GM19043 (cell line): ENCODE measurements around the gene FSHB.
"Not testable (repeated sequence)": the region's sequence is repeated elsewhere in the genome, so short reads cannot be mapped to it uniquely, and the experiment has no call there.

ENCODE experiments used
- ATAC-seq: cut with Tn5 transposase; IDR thresholded peaks from one replicate; pipeline ENCODE4 v1.9.1; 2021; ENCODE audit warnings: low read depth; ENCODE audit not compliant: unreplicated experiment

FSHB gene

DNA sequence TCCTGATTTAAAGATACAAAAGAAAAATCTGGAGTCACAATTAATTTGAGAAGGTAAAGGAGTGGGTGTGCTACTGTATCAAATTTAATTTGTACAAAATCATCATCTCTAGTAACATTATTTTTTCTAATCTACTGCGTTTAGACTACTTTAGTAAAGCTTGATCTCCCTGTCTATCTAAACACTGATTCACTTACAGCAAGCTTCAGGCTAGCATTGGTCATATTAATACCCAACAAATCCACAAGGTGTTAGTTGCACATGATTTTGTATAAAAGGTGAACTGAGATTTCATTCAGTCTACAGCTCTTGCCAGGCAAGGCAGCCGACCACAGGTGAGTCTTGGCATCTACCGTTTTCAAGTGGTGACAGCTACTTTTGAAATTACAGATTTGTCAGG, at the start of gene FSHB:
Gene FSHB, plus strand, starts transcription at position 301 of the 400 bp plus-strand sequence. CDS start 889 bp downstream, outside the sequence.
- ATAC-seq: no peak

DNA sequence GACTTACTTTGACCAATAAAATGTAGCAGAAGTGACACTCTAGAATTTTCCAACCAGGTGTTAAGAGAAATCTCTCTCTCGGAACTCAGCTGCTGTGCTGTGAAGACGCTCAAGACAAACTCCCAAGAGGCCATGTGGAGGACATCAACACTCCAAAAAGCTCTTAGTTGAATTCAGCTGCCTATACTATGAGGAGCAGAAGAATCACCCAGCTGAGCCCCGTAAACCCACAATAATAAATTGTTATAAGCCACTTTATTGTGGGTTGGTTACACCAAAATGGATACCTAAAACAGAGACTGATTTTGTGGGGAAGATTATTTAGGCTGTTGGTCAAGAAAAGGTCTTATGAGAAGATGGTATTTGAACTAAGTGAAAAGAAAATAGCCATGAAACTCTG, 44.1 kb upstream of the FSHB start:
- no peak for ATAC-seq

DNA sequence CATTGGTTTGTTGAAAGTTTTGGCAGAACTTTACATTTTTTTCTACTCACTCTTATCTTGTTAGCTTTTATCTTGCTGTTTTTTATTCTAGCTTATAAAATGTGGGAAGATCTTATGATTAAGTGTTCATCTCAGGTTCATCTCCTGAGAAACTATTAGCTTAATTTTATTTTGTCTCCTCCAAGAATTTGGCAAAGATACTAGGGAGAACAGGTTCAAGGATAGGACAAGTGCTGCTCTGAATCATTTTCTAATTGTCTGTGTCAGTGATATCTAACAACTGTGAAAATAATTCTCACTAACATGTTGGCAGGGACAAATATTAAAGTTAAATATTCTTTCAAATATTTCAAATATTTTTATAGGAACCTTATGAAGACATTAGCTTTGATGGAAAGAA, 38.2 kb upstream of the FSHB start:
- ATAC-seq: no peak

DNA sequence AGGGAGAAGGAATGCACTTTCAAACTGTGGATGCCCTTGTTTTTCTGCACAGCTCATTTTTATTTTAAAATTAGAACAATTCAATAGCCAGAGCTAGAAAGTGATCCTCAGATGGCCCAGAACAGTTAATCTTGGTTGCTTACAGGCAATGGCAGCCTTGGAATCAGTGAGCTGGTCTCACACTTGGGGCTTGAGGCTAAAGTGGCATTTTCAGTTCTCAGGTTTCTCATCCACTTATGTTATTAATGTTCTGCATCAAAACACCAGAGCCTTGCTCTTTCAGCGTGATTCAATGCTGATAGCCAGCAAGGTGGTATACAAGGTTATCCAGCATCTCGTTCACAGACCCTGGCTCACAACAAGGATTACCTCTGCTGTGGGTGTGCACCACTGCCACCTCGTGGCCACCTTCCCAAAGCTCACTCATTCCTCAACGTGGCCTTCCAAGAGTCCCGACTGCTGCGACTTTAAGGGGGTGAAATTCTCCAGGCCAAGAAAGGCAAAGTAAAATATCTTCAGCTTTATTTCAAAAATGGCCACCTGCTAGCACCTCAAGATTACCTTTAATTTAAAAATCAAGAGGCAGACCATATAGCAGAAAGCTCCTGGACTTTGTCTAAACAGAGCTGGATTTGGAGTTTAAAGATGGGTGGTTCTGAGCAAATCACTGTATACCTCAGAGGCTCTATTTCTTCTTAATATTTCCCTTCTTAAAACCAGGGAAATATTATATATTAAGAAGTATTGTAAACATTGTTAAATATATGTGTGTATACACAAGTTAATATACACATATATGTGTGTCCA, 34.2 kb upstream of the FSHB start:
- peak; percentile 93 for ATAC-seq

DNA sequence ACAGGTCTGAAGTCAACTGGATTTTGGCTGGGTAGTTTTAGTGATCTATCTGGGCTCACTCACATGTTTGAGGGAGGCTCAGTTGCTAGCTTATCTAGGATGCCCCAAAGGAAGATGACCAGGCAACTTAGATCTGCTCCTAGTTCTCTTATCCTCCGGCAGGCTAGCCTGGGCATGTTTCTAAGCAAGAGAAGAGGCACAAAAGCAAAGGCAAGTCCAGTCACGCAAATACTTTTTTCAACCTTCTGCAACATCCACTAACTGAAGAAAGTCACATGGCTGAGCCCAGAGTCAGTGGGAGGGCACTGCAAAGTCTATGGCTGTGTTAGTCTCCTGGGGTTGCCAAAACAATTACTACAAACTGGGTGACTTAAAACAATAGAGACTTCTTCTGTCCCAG, 32.9 kb upstream of the FSHB start:
- ATAC-seq: no peak

DNA sequence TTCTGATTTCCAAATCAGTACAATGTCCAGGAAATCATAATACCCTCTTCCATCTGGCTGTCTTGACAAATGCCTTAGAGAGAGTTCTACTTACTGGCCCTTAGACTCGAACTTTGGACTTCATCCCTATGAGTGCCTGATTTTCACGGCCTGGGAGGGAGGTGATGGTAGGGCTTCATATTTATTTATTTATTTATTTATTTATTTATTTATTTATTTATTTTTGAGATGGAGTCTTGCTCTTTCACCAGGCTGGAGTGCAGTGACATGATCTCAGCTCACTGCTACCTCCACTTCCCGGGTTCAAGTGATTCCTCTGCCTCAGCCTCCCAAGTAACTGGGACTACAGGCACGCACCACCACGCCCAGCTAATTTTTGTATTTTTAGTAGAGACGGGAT, 27.8 kb upstream of the FSHB start:
- not testable (repeated sequence) for ATAC-seq

DNA sequence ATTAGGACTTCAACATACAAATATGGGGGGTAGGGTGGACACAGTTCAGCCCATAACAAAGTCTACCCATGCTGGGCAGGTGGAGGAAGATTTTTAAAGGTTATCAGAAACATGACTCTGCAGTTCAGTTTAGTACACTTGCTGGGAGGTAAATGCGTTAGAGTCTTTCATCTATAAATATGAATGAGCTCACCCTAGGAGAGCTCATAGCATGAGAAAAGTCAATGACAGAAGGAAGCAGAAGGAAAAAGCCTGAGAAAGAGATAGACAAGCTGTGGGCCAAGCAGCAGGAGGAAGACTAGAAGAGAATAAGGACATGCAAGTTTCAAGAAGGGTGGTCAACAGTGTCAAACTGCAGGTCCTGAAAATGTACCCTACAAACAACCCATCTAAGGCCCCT, 27.0 kb upstream of the FSHB start:
- no peak for ATAC-seq

DNA sequence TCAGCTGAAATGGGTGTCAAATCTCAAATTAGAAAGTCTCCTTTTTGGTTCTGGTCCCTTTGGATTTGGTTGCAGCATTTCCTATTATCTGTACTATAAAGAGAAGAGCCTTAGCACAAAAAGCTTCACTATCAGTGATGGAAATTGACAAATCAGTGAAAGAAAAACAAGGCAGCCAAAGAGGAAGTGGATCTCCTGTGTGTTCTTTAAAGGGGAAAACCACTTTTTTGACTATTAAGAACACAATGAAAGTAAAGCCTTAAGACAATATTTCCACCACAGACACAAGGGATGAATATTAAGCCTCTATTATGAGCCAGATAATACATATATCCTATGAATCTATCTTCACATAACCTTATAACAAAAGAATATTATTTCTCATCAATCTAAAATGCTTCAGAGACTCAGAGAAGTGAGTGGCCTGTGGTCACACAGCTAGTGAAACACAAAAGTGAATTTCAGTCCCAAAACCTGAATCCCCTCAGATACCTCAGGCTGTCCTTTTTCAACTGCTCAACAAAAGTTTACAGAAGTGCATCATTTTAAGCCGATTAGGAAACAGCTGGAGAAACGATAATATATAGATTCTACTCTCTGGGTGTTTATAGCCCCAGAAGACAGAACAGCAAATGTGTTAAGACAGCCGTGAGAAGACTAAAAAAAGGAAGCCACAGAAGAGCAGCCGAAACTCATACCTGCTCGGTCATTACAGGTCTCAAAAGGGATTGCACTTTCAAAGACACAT, 24.4 kb upstream of the FSHB start:
- peak; percentile 87 for ATAC-seq

DNA sequence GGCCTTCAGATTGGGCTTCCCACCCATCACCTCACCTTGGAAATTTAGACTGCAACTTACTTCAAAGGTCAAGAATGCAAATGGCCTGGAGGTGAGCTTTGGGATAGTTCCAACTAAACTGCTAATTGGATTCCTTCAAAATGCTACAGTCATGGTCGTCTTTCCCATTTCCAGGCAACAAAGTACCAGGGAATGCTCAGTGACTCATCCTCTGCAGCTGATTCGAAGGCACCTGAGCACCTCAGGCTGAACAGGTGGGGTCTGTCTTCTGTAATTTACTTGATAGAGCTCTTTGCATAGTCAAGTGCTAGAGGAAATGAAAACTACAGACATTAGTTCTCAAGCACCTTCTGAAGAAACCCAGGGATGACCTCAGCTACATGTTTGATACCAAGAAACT, 20.5 kb upstream of the FSHB start:
- ATAC-seq: no peak

DNA sequence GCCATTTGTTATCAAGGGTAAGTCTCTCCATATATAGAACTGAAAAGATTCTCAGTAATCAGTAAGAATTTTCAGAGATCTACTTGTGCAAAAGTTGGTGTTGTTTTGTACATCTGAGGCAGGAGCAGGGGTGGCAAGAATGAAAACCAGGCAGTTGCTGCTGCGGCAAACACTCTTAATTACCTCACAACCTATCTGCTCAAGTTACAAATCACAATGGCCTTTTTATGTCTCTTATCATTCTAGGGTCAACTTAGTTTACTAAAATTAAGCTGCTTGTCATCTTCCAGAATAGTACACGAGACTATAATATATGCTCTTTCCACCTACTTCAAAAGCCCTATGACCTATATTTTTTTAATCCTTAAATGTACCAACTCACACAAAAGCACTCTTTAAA, 14.3 kb upstream of the FSHB start:
- ATAC-seq: no peak

DNA sequence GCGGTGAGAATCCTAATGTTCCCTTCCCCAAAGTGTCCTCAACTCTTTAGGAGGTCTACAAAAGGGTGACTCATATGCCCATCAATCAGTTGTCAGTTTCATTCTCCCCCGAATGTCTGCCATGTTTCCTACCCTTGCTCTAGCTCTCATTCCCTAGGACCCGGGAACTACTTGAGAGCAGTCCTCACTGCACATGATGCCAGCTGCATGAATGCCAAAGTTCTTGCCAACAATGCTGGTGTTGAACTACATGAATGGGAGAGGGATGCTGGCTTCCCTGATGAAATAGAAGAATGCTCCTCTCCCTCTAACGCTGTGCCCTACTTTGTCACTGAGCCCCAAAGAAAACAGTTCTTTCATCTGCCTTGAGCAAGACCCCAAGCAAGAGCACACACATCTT, 12.5 kb upstream of the FSHB start:
- ATAC-seq: no peak

DNA sequence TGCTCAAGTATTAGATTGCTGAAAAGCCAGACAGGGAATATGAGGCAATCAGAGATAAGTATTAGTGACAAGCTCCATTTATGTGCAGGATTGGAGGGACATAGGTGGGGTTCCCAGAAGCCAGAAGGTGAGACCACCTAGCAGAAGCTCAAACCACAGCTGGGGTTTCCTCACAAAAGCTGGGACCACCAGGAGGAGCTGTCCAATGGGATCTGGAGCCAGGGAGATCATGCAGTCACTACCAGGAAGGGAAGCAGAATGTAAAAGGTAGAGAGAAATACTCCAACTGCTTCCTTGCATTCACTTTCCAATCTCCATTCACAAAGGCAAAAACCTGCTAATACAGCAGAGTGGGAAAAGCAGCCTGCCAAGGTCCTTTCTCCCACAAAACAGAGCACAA, 5.2 kb upstream of the FSHB start:
- no peak for ATAC-seq

DNA sequence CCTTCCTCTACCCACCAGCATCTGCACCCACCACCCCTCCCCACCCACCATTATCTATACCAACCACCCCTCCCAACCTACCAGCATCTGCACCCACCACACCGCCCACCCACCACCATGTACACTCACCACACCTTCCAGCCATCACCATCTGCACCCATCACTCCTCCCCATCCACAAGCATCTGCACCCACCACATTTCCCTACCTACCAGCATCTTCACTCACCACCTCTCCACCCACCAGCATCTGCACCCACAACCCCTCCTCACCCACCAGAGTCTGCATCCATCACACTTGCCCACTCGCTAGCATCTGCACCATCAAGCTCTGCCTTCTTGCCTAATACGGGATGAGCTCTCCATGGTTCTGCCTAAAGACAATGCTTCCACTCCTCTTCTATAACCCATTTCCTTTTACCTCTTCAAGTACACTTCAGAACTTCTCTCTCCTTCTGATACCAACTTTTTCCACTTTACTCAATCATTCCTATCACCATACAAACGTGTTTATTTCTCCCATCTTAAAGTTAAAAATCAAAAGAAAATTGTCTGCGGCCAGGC, 2.4 kb upstream of the FSHB start:
- ATAC-seq: no peak

DNA sequence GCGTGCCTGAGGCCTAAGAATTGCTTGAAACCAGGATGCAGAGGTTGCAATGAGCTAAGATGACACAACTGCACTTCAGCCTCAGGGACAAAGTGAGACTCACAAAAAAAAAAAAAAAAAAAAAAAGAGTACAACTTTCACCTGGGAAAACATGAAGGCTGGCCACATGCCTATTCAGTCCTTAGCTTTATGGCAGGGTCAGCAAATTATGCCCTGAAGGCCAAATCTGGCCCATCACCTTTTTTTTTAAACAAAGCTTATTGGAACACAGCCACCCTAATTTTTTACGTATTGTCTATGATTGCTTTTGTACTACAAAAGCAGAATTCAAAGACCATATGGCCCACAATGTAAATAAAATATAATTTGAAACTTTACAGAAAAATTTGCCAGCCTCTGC, 8.2 kb downstream of the FSHB start:
- no peak for ATAC-seq

DNA sequence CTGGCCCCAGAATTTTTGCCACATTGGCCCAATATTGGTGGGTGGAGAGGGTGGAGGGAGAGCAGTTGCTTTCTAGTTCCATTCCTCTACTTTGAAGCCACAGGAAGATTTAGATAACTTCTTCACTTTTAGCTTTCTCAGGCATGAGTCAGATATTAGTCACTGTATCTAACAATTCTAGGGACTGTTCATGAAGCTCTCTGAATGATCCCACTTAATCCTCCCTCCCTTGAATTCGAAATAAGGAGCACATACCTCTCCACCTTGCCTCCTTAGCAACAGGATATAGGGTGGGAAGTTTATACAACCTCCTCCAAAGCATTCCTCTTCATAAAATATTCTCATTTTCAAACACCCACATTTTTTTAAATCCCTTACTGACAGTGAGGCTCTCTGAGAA, 13.5 kb downstream of the FSHB start:
- ATAC-seq: no peak

DNA sequence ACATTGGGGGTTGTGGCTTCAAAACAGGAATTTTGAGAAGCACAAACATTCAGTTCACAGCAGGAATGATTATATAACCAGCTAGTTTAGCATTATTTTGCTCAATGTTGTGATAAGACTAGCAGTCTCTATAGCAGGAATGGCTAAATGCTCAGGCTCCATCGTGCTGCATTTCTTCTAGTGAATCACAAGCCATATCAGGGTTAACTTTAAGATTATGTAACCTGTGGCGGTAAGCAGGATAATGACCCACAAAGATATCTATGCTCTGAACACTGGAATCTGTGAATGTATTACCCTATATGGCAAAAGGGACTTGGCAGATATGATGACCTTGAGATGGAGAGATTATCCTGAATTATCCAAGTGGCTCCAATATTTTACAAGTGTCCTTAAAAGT, 14.8 kb downstream of the FSHB start:
- no peak for ATAC-seq

DNA sequence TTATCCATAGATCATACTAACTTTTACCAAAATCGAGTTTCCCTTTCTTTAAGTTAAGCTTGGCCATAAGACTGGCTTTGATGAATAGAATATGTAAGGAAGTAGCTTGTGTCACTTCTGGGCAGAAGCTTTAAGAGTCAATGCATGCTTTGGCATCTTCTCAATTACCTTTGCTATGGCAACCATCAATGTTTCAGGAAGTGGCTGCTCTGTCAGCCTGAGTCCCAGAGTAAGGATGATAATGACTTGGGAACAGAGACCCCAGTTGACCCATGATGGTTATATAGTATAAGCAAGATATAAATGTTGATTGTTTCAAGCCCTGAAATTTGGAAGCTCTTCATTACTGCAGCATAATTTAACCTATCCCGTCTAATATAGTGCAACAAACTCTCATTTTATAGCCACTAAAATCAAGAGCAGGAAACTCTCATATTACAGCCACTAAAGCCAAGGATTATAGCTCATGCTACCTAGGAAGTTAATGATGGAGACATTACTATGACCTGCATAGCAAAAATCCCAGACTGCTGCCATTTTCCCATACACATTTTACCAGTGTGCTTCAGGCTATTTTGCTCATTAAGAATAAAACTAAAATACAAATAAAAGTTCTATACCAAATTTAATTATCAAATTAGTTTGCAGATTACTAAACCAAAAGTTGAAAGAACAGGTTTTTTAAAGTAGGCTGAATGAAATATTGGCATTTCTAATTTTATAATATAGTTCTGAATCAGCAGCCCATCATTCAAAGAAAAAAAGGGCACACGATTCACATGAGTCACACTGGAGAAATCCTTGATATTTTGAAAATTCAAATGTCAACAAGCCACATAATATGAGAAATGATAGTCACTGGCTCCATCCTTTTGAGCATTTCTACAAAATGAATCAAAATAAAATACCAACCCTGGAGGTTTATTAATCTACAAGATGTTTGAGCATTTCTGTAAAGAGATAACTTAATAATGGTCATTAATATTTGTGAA, 23.8 kb downstream of the FSHB start:
- ATAC-seq: no peak

DNA sequence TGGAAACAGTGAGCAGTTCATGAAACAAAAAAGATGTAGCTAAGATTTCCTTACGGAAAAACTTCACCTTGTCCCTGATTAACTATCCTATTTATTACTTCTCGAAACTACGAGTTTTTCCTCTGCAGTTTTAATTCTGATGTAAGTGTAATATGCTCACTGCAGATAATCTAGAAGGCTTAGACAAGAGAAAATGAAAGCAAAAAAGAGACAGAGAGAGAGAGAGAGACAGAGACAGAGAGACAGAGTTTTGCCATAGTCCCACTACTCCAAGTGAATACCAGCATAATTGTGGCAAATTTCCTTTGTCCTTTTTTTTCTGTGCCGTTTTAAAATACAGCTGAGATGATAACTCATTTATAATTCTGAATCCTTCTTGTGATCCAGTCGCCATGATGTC, 24.8 kb downstream of the FSHB start:
- ATAC-seq: no peak

DNA sequence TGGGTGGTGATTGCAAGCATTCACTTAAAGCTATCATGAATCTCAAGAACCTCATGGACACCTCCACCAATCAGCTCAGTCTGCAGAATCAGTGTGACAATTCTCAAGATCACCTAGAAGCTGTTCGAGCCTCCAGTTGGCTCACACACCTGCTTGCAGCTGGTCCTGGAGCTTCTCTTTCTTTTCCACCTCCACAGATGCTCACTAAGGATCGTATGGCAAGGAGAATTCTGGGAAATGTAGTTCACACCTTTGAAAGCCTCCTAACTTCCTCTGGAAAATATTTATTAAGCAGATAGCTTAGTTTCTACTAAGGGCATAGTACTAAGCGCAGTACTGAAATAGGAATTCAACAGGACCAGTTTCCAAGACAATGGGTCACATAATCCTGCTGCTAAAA, 26.2 kb downstream of the FSHB start:
- ATAC-seq: no peak

DNA sequence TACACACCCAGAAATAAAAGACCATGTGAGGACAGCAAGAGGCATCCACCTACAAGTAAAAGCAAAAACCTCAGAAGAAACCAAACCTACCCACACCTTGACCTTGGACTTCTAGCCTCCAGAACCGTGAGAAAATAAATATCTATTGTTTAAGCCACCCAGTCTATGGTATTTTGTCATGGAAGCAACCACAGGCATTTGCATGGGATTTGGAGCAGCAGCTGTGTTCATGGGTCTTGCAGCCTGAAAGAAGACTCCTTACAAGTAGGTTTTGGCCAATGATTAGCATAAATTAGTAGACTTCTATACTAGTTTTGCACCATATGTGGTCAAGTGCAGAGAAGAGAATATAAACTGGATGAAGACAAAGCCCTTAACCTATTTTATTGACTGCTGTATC, 27.9 kb downstream of the FSHB start:
- no peak for ATAC-seq

DNA sequence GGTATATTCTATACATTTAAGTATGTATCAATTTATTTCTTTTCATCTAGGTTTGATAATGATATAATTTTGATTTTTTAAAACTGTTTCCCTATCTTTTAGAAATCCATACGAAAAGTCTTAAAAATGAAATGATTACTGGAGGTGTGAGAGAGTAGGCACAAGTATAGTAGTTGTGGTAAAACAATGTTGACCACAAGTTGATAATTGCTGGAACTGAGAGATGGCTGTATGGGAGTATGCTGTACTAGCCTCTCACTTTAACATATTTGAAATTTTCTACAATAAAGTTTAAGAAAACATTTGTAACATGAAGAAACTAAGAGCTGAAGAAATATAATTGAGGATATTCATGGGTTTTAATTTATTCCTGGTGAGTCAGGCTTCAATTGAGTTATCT, 30.0 kb downstream of the FSHB start:
- peak; percentile 91 for ATAC-seq
